Midbrain (tissue), 1 donor: ENCODE results near the gene ITGA3.
"Not testable (repeated sequence)": the region's sequence is repeated elsewhere in the genome, so short reads cannot be mapped to it uniquely, and the experiment has no call there.

Experiments
- DNase-seq: peaks from one replicate; lab custom pipeline; 2025; lab: John Stamatoyannopoulos, UW

The ITGA3 gene

DNA sequence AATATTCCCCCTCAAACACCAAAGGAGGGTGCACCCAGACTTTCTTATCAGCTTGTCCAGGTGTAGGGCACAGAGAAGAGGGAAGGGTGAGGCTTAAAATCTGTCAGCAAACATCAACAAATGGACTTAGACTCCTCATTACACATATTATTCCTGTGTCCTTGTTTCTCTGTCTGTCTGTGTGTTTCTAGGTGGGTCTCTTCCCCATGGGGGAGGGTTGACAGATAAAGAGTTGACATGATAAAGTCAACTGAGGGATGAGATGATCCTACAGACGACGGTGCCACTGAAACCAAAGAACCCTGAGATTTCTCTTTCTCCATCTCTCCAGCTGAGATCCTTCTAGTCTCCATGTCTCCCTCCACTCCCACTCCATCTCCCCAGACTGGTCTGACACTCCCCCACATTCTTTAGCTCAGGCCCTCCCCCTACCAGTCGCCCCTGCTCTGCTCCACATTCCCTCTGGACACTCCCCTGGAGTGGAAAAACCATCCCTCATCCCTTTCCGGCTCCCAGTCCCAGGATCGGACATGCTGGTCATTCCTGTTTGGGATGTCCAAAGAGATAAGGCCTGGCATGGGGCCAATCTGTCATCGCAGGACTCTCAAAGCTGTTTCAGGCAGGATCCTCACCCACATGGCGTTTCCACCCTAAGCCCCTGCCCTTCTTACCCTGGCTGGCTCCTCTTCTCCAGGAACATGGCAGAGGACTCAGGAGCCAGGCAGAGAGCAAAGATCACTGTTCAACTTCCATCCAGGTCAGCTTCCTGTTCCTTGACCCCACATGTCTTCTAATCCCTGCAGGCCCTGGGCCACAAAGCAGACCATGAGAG, 2.9 kb upstream of the ITGA3 start:
- no peak for DNase-seq

- no peak for DNase-seq
These were observed 2.3 kb upstream of the ITGA3 start for GRCh38 chr17:50053654-50053960.

DNA sequence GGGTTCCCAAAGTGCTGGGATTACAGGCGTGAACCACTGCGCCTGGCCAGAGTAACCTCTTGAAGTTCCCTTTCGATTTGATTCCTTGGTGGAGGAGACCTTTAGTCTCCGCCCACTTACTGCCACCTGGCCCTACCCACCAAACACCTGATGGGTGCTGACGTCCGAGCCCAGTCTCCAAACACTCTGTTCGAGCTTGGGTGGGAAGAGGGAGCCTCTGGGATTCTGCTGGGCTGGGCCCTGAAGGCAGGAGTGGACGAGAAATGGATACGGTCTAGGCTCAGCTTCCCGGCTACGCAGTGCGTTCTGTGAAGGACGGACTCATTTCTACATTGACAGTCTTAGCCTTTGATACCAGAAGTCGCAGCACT, 870 bp upstream of the ITGA3 start:
- no peak for DNase-seq

GRCh38 chr17:50056217-50056960, 479 bp downstream of the ITGA3 start:
- no peak for DNase-seq

DNA sequence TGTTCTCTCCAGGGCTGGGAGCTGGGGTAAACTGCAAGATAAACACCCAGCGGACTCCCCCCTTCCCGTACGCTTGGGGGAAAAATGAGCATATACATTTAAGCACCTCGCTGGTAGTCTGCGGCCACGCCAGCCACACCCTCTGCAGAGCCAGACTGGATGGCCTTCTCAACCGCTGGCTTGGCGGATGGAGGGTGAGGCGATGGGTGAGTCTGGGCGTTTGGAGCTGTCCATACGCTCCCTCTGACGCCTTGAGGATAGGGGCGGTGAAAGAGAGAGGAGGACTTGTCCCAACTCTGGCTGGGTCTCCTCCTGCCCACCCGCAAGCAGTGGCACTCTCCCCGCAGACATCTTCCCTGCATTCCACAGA, 1.0 kb downstream of the ITGA3 start:
- no peak for DNase-seq

GRCh38 chr17:50057521-50057991, 1.6 kb downstream of the ITGA3 start:
- no peak for DNase-seq

- DNase-seq, result no peak
These were observed 2.5 kb downstream of the ITGA3 start for GRCh38 chr17:50058296-50058953.

- DNase-seq, result no peak
These were observed 3.3 kb downstream of the ITGA3 start for GRCh38 chr17:50059256-50059655.

GRCh38 chr17:50059759-50060273, 3.9 kb downstream of the ITGA3 start:
- DNase-seq, result no peak

DNA sequence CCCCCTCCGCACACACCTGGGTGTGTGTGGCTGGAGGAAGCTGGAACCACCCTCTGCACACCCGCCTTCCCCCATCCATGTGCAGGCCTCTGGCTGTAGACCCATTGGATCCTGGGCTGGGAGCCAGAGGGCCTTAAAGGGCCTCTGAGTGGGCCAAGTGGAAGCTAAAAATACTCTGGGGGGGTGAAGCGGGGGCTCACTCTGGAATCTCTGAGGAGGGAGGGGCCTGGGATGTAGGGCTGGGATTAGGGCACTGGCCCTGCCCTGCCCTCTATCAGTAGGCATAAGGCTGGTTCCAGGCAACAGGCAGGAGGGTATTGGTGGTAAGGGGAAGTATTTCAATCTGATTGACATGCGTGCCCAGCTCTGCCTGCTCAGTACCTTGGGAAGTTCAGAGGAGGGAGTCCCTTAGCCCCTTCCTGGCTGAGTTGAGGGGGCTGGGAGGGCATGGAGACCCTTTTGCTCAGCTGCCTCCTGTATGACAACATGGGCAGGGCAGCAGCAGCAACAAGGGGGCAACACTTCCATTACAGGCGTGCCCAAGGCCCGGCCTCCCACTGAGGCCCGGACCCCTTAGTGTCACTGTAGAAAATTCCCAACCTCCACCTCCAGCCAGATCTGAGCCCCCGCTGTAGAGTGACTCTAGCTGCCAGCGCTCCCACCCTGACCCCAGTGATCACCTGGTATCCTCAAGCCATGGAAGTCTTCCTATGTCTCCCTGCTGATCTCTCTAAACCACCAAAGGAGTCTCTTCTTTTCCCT, 5.2 kb downstream of the ITGA3 start:
- DNase-seq, result peak; percentile 67

GRCh38 chr17:50061713-50062045, 5.8 kb downstream of the ITGA3 start:
- not testable (repeated sequence) for DNase-seq

DNA sequence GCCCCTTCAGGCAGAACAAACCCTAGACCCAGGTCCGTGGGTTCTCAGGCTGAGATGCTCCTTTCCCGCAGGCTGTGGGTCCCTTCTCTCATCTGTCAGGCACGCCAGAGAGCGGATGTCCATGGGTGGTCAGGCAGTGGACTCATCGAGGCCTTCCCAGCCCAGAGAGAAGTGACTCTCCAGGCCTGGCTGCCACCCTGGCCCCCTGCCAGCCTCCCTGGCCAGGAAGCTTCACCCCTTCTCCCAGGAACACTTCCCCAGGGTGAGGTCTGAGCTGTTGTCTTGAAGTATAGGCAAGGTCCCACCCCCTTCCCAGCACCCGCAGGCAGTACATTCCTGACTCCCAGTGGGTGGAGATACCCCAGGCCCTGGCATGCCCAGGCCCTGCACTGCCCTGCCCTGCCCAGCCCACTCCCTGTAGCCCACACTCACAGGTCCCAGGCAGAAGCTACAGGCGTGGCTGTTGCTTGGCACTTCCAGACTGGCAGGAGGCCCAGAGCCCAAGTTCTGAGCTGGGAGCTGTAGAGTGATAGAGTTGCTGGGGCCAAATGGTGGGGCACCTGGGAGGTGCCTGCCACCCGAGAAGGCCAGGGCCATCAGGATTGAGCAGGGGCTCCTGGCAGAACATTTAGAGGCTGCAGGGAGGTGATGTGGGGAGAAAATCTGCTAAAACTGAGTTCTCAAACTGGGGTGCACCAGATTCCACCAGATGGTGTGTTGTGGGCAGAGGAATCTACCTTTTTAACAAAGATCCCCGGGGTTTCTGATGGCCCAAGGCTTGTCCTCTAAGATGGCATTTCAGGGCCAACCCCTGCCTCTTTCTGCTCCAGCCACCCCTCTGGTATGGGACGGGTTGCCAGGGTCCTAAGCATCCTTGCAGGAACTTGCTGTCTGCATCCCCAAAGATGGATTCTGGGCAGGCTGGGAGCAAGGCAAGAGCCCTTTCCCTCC, 6.7 kb downstream of the ITGA3 start:
- no peak for DNase-seq

DNA sequence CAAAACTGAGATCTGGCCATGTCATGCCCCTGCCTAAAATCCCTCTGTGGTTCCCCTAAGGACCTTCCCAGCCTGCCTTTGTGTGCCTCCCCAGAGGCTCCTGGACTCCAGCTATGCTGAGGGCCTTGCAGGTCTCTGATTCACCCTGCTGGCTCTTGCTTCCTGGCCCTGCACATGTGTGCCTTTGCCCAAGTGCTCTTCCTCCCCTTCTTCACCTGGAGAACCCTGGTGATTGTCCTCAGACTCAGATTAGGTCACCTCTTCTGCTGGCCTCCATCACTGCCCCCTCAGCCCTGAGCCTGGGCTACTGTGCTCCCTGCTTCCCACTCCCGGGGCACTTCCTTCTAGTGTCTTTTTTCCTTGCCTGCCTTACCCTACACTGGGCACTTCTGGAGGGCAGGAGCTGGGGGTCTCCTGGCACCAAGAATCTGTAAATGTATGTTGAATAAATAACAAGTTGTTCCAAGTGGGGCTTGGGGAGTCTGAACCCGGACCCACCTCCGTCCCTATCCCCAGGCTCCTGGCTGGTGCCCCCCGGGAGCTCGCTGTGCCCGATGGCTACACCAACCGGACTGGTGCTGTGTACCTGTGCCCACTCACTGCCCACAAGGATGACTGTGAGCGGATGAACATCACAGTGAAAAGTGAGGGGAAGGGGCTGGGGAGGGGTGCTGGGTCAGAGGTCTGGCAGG, 7.8 kb downstream of the ITGA3 start:
- DNase-seq, result no peak

DNA sequence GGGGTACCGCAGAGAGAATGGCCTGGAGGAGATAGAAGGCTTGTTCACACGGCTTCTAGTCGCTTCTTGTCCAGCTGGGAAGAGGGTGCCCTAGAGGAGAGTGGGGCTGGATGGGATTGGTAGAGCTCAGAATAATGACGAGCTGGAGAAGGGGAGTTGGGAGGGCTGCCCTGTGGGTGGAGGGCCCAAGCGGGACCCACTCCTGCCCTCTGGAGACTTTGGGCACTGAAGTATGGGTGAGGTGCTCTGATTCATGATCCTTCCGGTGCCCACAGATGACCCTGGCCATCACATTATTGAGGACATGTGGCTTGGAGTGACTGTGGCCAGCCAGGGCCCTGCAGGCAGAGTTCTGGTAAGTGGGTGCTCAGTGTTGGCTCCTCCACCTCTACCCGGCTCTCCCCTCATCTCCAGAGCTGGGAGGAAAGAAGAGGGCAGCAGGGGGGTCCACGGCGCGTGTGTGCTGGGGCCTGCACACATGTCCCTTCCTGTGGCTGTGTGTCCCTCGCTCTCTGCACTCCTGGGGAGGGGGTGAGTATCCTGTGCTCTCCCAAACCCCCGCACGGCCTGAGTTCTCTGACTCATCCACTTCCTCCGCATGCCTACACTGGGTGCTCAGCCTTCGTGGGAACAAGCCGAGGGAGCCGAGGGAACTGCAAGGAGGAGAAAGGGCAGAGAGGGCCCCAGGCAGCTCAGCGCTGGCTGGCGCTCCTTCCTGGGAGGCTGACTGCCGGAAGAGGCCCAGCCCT, 8.5 kb downstream of the ITGA3 start:
- DNase-seq, result no peak

- DNase-seq, result no peak
These were observed 9.1 kb downstream of the ITGA3 start for GRCh38 chr17:50065056-50065455.

GRCh38 chr17:50066995-50067394, 11.1 kb downstream of the ITGA3 start:
- DNase-seq, result no peak

- no peak for DNase-seq
These were observed 12.1 kb downstream of the ITGA3 start for GRCh38 chr17:50067996-50068395.

- no peak for DNase-seq
These were observed 15.2 kb downstream of the ITGA3 start for GRCh38 chr17:50070908-50071680.

- no peak for DNase-seq
These were observed 15.8 kb downstream of the ITGA3 start for GRCh38 chr17:50071692-50072091.
